ENCODE data around the gene NAP1L4.

Gene NAP1L4

DNA sequence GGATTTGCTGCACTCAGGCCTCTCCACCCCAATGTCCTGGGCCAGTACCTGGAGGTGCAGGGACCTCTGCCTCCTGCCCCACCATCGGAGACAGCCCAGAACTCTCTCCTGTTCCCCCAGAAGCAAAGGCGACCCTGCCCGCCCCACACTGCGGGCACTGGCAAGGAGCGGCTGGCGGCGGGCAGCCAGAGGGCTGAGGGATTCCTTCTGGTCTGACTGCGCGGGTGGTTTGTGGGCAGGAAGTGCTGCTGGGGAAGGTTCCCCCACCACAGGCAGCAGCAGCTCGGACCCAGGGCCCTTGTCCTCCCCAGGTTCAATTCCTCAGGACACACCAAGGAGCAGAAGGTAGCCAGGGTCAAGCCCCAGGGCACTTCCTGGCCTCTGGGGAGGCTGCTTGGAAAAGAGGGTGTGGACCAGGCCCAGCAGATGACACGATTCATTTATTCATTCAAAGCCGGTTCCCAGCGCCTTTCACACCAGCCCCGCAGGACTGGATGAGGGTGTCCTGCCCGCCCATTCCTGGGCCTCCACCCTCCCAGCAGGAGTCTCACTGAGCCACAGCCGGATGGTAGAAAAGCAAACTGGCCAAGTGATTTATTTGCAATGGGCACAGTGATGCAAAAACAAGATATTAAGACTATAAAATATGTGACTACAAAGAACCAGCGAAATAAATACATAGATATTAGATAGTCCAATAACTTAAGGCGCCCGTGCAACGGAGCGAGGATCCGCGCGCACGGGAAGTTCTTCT is 64.1 kb downstream of the NAP1L4 start:
- DNase-seq (ENCODE audit: low read depth), result no peak
- TF ChIP-seq, protein P1, sequence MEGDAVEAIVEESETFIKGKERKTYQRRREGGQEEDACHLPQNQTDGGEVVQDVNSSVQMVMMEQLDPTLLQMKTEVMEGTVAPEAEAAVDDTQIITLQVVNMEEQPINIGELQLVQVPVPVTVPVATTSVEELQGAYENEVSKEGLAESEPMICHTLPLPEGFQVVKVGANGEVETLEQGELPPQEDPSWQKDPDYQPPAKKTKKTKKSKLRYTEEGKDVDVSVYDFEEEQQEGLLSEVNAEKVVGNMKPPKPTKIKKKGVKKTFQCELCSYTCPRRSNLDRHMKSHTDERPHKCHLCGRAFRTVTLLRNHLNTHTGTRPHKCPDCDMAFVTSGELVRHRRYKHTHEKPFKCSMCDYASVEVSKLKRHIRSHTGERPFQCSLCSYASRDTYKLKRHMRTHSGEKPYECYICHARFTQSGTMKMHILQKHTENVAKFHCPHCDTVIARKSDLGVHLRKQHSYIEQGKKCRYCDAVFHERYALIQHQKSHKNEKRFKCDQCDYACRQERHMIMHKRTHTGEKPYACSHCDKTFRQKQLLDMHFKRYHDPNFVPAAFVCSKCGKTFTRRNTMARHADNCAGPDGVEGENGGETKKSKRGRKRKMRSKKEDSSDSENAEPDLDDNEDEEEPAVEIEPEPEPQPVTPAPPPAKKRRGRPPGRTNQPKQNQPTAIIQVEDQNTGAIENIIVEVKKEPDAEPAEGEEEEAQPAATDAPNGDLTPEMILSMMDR (IDR thresholded peaks at IDR 0.05; ENCODE audit: insufficient read depth, low read depth, low read length, missing control alignments), result no peak
- no peak overlapping the region for H3K4me3 ChIP-seq (ENCODE audit: low read depth, low read length)

- TF ChIP-seq, protein P1 (IDR thresholded peaks at IDR 0.05; ENCODE audit: insufficient read depth, low read depth, low read length, missing control alignments), result no peak
- no peak for DNase-seq (ENCODE audit: low read depth)
- H3K4me3 ChIP-seq (ENCODE audit: low read depth, low read length), result no peak overlapping the region
Measured at GRCh38 chr11:2927121-2927800, 64.9 kb downstream of the NAP1L4 start.

- no peak overlapping the region for H3K4me3 ChIP-seq (ENCODE audit: low read depth, low read length)
- TF ChIP-seq, protein P1 (IDR thresholded peaks at IDR 0.05; ENCODE audit: insufficient read depth, low read depth, low read length, missing control alignments), result no peak
- DNase-seq (ENCODE audit: low read depth), result no peak
Measured at GRCh38 chr11:2926611-2927051, 65.5 kb downstream of the NAP1L4 start.

DNA sequence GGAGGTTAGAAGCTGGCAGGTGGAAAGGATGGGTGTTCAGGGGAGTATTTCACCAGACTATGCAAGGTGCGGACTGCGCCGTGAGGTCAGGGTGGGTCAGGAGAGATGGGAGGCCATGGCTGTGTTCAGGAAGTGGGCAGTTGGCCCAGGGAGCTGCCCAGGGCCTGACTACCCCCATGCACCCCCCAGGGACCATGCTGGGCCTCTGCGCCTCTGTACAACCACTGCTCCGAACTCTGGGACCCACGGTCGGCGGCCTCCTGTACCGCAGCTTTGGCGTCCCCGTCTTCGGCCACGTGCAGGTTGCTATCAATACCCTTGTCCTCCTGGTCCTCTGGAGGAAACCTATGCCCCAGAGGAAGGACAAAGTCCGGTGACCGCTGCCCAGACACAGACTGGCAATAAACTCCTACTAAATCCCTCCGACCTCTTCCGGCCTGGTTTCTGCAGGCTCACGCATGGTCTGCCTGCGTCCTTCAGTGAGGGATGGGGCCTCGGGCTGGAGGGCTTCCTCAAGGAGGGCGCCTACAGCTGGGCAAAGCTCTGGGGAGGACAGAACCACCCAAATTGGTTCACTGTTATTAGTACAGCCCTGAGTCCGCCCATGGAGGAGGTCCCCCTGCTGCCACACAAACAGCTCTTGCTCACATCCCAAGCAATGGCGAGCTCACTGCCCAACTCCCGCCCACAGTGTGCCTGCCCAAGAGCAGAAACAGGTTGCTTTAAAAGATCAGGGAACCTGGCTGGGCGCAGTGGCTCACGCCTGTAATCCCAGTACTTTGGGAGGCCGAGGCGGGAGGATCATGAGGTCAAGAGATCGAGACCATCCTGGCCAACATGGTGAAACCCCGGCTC is 67.1 kb downstream of the NAP1L4 start:
- no peak overlapping the region for H3K4me3 ChIP-seq (ENCODE audit: low read depth, low read length)
- DNase-seq (ENCODE audit: low read depth), result no peak
- TF ChIP-seq, protein P1 (IDR thresholded peaks at IDR 0.05; ENCODE audit: insufficient read depth, low read depth, low read length, missing control alignments), result no peak

- no peak overlapping the region for H3K4me3 ChIP-seq (ENCODE audit: low read depth, low read length)
- TF ChIP-seq, protein P1 (IDR thresholded peaks at IDR 0.05; ENCODE audit: insufficient read depth, low read depth, low read length, missing control alignments), result no peak
- DNase-seq (ENCODE audit: low read depth), result no peak
Measured at GRCh38 chr11:2924381-2924780, 67.7 kb downstream of the NAP1L4 start.

DNA sequence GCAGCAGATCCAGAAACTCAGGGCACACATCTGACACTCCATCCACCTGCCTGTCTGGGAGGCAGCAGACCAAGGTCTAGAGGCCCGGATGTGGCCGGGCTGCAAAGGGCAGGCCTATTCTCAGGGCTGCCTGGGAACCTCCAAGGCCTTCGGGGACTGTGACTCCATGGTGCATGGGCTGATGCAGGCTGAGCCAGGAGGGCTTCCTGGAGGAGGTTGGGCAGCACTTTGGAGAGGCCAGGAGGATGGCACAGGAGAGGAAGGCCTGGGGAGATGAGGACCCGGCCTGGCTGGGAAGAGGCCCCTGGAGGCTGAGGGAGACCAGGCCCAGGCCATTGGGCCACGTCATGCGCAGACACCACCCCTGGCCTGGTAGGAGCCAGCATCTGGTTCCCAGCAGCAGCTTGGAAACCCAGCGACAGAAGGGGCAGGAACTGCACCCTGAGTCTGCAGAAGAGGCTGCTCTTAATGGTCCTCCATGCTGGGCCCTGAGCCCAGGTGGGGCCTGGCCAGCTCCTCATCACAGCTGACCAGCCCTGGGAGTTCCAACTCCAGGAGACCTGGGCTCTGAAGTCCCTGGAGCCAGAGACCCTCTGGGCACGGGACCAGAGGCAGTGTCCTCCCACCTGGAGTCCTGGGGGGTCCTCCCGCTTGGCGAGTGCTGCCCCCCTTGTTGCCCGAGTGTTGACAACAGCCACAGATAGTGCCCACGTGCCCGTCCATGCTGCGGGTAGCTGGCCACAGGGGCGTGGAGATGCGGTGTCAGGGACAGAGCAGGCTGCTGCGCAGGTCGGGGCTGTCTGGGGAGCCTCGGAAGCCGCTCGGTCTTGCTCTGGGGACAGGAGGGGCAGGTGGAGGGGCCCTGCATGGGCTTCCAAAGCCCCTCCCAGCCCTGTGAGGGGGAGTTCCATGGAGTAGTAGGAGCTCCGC is 68.4 kb downstream of the NAP1L4 start:
- TF ChIP-seq, protein P1 (IDR thresholded peaks at IDR 0.05; ENCODE audit: insufficient read depth, low read depth, low read length, missing control alignments), result no peak
- H3K4me3 ChIP-seq (ENCODE audit: low read depth, low read length), result no peak overlapping the region
- no peak for DNase-seq (ENCODE audit: low read depth)
